ENCODE measurements around the gene VPS8. TPM values are rescaled to one million over a fixed set of nuclear protein-coding genes. Genes with fewer than 3 reads are reported as not detected.

Gene VPS8
- total and polyA plus RNA-seq, 5 donors: 10.9 to 39.7 (median 26.9) TPM

Other genes with a start within 250 kb of the VPS8 start
- gene MAGEF1, start 100.1 kb upstream of the VPS8 start, total RNA-seq: 10 to 100 TPM; 25.5 to 29.8 (median 27.3) TPM
- gene MAGEF1, start 100.1 kb upstream of the VPS8 start, polyA plus RNA-seq: 30.4 TPM